Measurements from ENCODE around the gene MVD.

GRCh38 chr16:88626646-88627045 is 36.2 kb downstream of the MVD start:
- TF ChIP-seq CTCF (optimal IDR thresholded peaks at IDR 0.05 in 1 of 3, IDR thresholded peaks at IDR 0.05 in 1 of 3, conservative IDR thresholded peaks at IDR 0.05 in 1 of 3; ENCODE audit: extremely low read depth in 1 of 3, insufficient read depth in 2 of 3, low read length in 3 of 3) (no peak), EZH2 (IDR thresholded peaks at IDR 0.05; ENCODE audit: low read length) (no peak)
